B cell (primary cell): ENCODE measurements around the gene KCNJ12. TPM values are rescaled to one million over a fixed set of nuclear protein-coding genes. Genes with fewer than 3 reads are reported as not detected.

Source experiments
- ATAC-seq: fragments of 200-7000 bp; cut with Tn5 transposase; one replicate; pipeline ENCODE4 v1.10.0; 2021; ENCODE audit warnings: low read depth, mild to moderate bottlenecking, moderate number of reproducible peaks, moderate library complexity
- CTCF ChIA-PET: fragments of 350-600 bp; sonication (Branson Sonifier 250); formaldehyde crosslinking; loops from one replicate; lab custom pipeline; 2021; ENCODE audit warnings: antibody characterized with exemption, inconsistent platforms; lab: Charles Lee
- POLR2A ChIA-PET: fragments of 350-600 bp; sonication (Branson Sonifier 250); formaldehyde crosslinking; loops from one replicate; lab custom pipeline; 2021; ENCODE audit warnings: antibody characterized with exemption; lab: Charles Lee
- DNase-seq: peaks from one replicate; pipeline ENCODE4 v3.0.0; 2013
- H2AFZ ChIP-seq: 2 replicates; pipeline ENCODE4 v1.6.1; 2012; ENCODE audit warnings: mild to moderate bottlenecking, low read depth, low read length; ENCODE audit not compliant: insufficient read depth, poor library complexity, severe bottlenecking
- H3K27ac ChIP-seq, 2 donors: 1 replicate in 1 of 2; 2 replicates in 1 of 2; pipeline ENCODE4 v1.5.1; 2012 to 2013; ENCODE audit warnings: low read length in 2 of 2, mild to moderate bottlenecking in 2 of 2, moderate library complexity in 1 of 2
- H3K27me3 ChIP-seq, 4 experiments: fragments of 200-600 bp in 1 of 4; sonication (generic) in 1 of 4; replicated peaks in 1 of 4; 1 replicate in 2 of 4; 2 replicates in 2 of 4; pipeline versions ENCODE4 v1.6.1 to v1.7.0; 2013 to 2016; ENCODE audit warnings: low read length in 3 of 4, mild to moderate bottlenecking in 2 of 4, mixed read lengths in 1 of 4, moderate library complexity in 1 of 4; ENCODE audit not compliant: insufficient read depth in 4 of 4, control insufficient read depth in 3 of 4; ENCODE audit errors: control extremely low read depth in 1 of 4
- H3K36me3 ChIP-seq, 2 experiments: replicated peaks in 1 of 2; 1 replicate in 1 of 2; 2 replicates in 1 of 2; pipeline versions ENCODE4 v1.6.1 to v1.7.1; 2013; ENCODE audit warnings: low read length in 1 of 2; ENCODE audit not compliant: insufficient read depth in 2 of 2, control insufficient read depth in 1 of 2; ENCODE audit errors: control extremely low read depth in 1 of 2, extremely low read depth in 1 of 2
- H3K4me1 ChIP-seq, 2 donors: fragments of 200-600 bp in 1 of 2; sonication (generic) in 1 of 2; 1 replicate in 1 of 2; 2 replicates in 1 of 2; pipeline versions ENCODE4 v1.5.1 to v1.6.1; 2013 to 2017; ENCODE audit warnings: low read length in 2 of 2; ENCODE audit not compliant: control insufficient read depth in 2 of 2, insufficient read depth in 2 of 2
- H3K4me2 ChIP-seq: replicated peaks from 2 replicates; pipeline ENCODE3; 2012; ENCODE audit warnings: mild to moderate bottlenecking, low read depth, low read length; ENCODE audit not compliant: poor library complexity, severe bottlenecking
- H3K4me3 ChIP-seq, 5 experiments: fragments of 200-600 bp in 1 of 5; sonication (generic) in 1 of 5; 1 replicate in 3 of 5; 2 replicates in 2 of 5; pipeline versions ENCODE4 v1.5.1 to v1.7.0; 2011 to 2016; ENCODE audit warnings: low read length in 4 of 5, mild to moderate bottlenecking in 4 of 5, low read depth in 2 of 5, control low read depth in 1 of 5, moderate library complexity in 1 of 5; ENCODE audit not compliant: insufficient read depth in 1 of 5; ENCODE audit errors: control extremely low read depth in 1 of 5, extremely low read depth in 1 of 5
- H3K79me2 ChIP-seq: fragments of 200-600 bp; sonication (generic); one replicate; pipeline ENCODE4 v1.6.0; 2016; ENCODE audit warnings: low read length; ENCODE audit not compliant: control insufficient read depth, insufficient read depth
- H3K9ac ChIP-seq: fragments of 200-600 bp; sonication (generic); 2 replicates; pipeline ENCODE4 v1.6.1; 2017; ENCODE audit warnings: mild to moderate bottlenecking, low read length, moderate library complexity
- H3K9me3 ChIP-seq, 3 donors: one replicate each; pipeline versions ENCODE4 v1.6.1 to v1.7.1; 2013; ENCODE audit warnings: low read length in 2 of 3; ENCODE audit not compliant: control insufficient read depth in 2 of 3, insufficient read depth in 1 of 3; ENCODE audit errors: control extremely low read depth in 1 of 3
- H4K20me1 ChIP-seq: 2 replicates; pipeline ENCODE4 v1.6.0; 2012; ENCODE audit warnings: mild to moderate bottlenecking, low read length; ENCODE audit not compliant: insufficient read depth, control insufficient read depth, poor library complexity, severe bottlenecking
- H3K27ac Mint-ChIP-seq: one replicate; pipeline ENCODE4 v1.8.0; 2021; ENCODE audit warnings: mixed read lengths
- H3K27me3 Mint-ChIP-seq: one replicate; pipeline ENCODE4 v1.8.0; 2021; ENCODE audit warnings: mixed read lengths
- H3K4me1 Mint-ChIP-seq: one replicate; pipeline ENCODE4 v1.8.0; 2021; ENCODE audit warnings: mixed read lengths
- H3K4me3 Mint-ChIP-seq: one replicate; pipeline ENCODE4 v1.8.0; 2021; ENCODE audit warnings: mixed read lengths
- H3K9me3 Mint-ChIP-seq: one replicate; pipeline ENCODE4 v1.8.0; 2022; ENCODE audit warnings: mixed read lengths; ENCODE audit not compliant: insufficient read depth
- CTCF ChIP-seq: fragments of 200-600 bp; IDR thresholded peaks from one replicate; pipeline ENCODE4 v1.8.0; 2022; ENCODE audit warnings: antibody characterized with exemption, mild to moderate bottlenecking
- EZH2 ChIP-seq: IDR thresholded peaks from 2 replicates; pipeline ENCODE4 v1.6.1; 2012; ENCODE audit warnings: borderline replicate concordance, low read depth, mild to moderate bottlenecking, moderate library complexity, low read length; ENCODE audit not compliant: insufficient read depth, poor library complexity, severe bottlenecking
- WGBS: methylation state at CpG from one replicate; pipeline ENCODE4 v1.1.5; 2013; ENCODE audit warnings: missing lambda C conversion rate; ENCODE audit not compliant: insufficient coverage; 5-methylcytosine and 5-hydroxymethylcytosine counted together
- intact Hi-C: fragments of 100-400 bp; cut with micrococcal nuclease; formaldehyde crosslinking; loops from one replicate; pipeline ENCODE4 v1.10.0; 2022
- polyA plus RNA-seq: library from polyadenylated mRNA; depleted of rRNA; stranded (reverse); fragments of >200 nt; gene quantifications from 2 replicates; pipeline ENCODE4 v1.2.3, GENCODE V29; 2012
- total RNA-seq, 2 donors: library from RNA; stranded (reverse); fragments of 120-200 nt in 1 of 2; gene quantifications; 1 replicate in 1 of 2; 2 replicates in 1 of 2; pipeline versions ENCODE4 v1.2.3 to v1.2.4, GENCODE V29; 2013 to 2022

The KCNJ12 gene
- total and polyA plus RNA-seq, 2 donors (not counting 1 experiment from before 2014, with no cell fraction given): not detected

- Histone ChIP-seq H3K79me2 (no peaks in the 10 kb centered on the region), H3K27ac (no peak overlapping the region), H3K36me3 (no peaks in the 10 kb centered on the region), H3K4me1 (peaks cover 27% of the 10 kb centered on the region in 2 donors), H3K4me3 (no peak overlapping the region), H2AFZ (no peak overlapping the region), H3K27me3 (peaks cover 0 to 68% (median 19%) of the 10 kb centered on the region in 4 experiments), H3K9ac (no peak overlapping the region), H3K9me3 (peaks cover 0 to 3% (median 0%) of the 10 kb centered on the region in 3 donors), H4K20me1 (no peaks in the 10 kb centered on the region), H3K4me2 (no peak overlapping the region)
- DNase-seq (no peak), ATAC-seq (peak; percentile 17)
- no peak for TF ChIP-seq CTCF
- TF ChIP-seq EZH2: no peak
- no peak overlapping the region for H3K4me3 Mint-ChIP-seq
- intact Hi-C loops: loop anchor here (1.0 kb wide), 1 partner anchor 94 kb away; no protein-coding TSS in a partner anchor
- H3K4me1 Mint-ChIP-seq: peaks cover 25% of the 10 kb centered on the region
- peaks cover 27% of the 10 kb centered on the region for H3K27me3 Mint-ChIP-seq
- CTCF ChIA-PET: interaction anchor here (1.6 to 1.9 kb wide), 2 partner anchors 87 to 95 kb away, joined by 5 to 8 read pairs; no protein-coding TSS in a partner anchor
- POLR2A ChIA-PET: no interaction called here
- H3K9me3 Mint-ChIP-seq: no peaks in the 10 kb centered on the region
- 45% methylated on average over 5 of the region's 8 CpGs for WGBS
- no peak overlapping the region for H3K27ac Mint-ChIP-seq
Observed at GRCh38 chr17:21374441-21375161, 1.6 kb upstream of the KCNJ12 start.

- ChIA-PET CTCF (interaction anchor here (1.6 to 1.9 kb wide), 2 partner anchors 88 to 95 kb away, joined by 5 to 8 read pairs; no protein-coding TSS in a partner anchor), POLR2A (interaction anchor here (0.9 kb wide), 1 partner anchor 9 kb away, joined by 3 read pairs; no protein-coding TSS in a partner anchor)
- Histone ChIP-seq H3K79me2 (no peaks in the 10 kb centered on the region), H3K9me3 (peaks cover 0 to 3% (median 0%) of the 10 kb centered on the region in 3 donors), H4K20me1 (no peaks in the 10 kb centered on the region), H3K36me3 (no peaks in the 10 kb centered on the region), H3K9ac (no peak overlapping the region), H3K4me3 (no peak overlapping the region), H3K27me3 (peaks cover 0 to 68% (median 19%) of the 10 kb centered on the region in 4 experiments), H3K4me2 (no peak overlapping the region), H3K4me1 (peaks cover 24 to 25% of the 10 kb centered on the region in 2 donors), H2AFZ (no peak overlapping the region), H3K27ac (no peak overlapping the region)
- peaks cover 28% of the 10 kb centered on the region for H3K27me3 Mint-ChIP-seq
- peak overlapping the region; percentile 5 for H3K4me3 Mint-ChIP-seq
- DNase-seq (no peak), ATAC-seq (no peak)
- 83% methylated on average over 4 of the region's 7 CpGs for WGBS
- H3K27ac Mint-ChIP-seq: no peak overlapping the region
- intact Hi-C loops: no loop called here
- H3K9me3 Mint-ChIP-seq: no peaks in the 10 kb centered on the region
- H3K4me1 Mint-ChIP-seq: peaks cover 25% of the 10 kb centered on the region
- TF ChIP-seq EZH2: no peak
- no peak for TF ChIP-seq CTCF
Observed at GRCh38 chr17:21375162-21375560, 996 bp upstream of the KCNJ12 start.
